GM19099 (cell line): ENCODE data around the gene AP5B1.

Experiments
- POLR2A ChIP-seq: IDR thresholded peaks from 3 replicates; pipeline ENCODE4 v1.6.1; 2011; ENCODE audit warnings: low read depth; ENCODE audit not compliant: insufficient read length; ENCODE audit errors: extremely low read depth

The AP5B1 gene

DNA sequence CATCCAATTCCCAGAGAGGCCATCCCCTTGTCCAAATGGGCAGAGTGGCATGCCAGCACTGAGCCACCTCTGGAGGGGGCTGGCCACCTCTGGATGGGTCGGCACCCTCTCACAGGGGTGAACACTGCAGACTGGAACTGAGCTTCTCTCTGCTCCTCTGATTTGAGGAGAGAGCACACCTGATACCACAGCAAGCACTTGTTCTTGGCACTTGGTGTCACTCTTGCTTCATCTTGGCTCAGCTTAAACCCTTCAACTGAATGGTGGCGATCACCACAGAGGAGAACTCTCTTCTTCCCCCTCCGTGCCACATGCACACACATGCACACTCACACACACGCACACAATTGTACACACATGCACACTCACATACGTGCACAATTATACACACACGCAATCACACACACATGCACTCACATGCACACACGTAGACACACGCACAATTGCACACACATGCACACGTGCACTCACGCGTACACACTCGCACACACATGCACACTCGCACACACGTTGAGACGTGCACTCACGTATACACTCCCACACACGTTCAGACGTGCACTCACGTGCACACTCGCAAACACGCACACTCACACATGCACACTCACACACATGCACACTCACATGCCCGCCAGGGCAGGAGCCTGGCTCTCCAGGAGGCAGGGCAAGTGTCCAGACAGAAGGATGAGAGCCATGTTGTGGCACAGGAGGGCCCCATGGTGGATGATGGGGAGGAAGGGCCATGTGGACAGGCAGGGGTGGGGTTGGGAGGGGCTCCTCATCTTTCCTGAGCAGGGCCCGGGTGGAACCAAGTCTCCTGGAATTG, 29.5 kb upstream of the AP5B1 start:
- TF ChIP-seq POLR2A: no peak

DNA sequence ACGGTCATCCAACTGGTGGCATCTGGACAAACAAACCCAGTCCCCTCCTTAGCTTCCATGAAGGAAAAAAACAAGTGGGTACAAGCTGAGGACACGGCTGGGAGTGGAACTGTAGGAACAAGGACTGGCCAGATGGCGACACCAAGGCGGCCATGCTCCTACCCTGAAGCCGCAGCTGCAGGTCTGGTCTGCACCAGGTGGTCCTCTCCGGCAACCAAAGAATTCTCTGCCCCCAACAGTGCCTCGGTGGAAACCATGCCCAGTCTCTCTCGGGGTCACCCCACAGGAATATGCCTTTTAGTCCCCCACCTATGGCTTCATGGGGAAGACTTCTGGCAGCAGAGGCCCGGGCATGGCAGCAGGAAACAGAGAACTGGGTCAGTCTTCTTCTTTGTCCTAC, 28.7 kb upstream of the AP5B1 start:
- no peak for TF ChIP-seq POLR2A

DNA sequence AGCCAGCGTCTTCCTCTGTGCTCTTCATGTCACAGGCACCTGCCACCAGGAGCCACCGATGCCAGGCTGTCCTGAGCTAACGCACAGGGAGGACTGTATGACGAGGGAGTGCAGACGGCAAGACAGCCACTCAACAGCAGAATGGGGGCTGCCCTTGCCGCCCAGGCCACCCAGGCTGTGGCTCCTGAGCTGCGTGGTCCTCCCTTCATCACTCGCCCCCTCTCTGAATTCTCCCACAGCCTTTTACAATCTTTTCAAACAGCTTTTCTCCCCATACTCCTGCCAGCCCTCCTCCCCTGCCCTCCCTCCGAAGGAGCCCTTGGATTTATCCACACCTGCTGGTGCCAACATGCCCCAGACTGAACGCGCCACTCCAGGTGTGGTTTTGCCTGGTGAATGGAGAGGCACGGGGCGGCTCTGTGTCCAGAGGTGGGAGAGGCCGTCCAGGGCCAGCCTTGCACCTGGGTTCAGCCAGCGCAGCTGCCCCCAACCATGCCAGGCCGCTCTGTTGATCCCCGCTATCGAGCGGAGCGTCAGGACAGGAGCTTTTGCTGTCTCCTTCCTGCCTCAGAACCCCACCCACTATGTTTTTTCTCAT, 28.1 kb upstream of the AP5B1 start:
- no peak for TF ChIP-seq POLR2A

DNA sequence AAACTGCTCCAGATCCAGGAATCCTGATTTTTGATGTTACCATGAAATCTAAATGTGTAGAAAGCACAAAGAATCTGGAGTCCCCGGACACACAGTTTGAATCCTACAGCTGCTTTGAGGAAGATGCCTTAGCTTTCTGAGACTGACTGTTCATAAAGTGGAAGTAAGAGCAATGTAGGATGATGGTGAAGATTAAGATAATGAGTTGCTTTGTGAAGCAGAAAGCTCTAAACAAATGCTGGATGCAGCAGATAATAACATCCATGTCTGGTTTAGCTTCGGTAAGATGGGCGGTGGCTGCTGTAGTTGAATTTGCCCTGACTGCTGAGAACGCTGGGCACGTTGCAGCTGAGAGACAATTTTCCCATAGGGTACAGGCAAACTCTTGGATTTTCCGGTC, 26.2 kb upstream of the AP5B1 start:
- no peak for TF ChIP-seq POLR2A

DNA sequence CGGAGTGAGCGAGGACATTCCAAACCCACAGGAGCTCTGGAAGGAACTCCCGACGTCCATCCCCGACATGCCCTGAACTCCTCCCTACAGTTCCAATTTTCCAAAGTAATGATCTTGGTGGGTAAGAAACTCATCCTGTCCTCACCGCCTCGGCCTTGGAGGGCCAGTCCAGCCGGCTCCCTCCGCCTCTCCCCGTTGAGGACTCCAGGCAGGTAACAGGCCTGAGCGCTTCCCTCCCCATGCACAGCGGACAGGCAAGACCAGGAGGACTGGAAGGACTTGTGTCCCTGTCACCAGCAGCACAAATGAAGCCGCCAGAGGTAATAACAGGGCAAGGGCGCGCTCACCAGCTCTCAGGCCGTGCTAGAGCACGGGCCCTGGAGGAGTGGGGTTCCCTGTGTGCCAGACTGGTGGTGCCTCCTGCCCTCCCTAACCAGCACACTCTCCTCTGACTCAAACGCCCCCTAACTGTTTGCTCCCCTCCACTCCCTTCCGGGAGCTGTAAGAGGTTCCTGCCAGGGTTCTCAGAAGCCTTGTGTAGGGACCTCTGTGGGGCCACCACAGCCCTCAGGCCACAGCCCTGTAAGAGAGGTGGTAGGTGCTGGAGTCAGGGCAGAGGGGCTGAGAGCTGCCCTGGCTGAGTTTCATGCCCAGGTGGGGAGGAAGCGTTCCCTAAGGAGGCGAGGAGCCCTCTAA, 23.2 kb upstream of the AP5B1 start:
- no peak for TF ChIP-seq POLR2A

DNA sequence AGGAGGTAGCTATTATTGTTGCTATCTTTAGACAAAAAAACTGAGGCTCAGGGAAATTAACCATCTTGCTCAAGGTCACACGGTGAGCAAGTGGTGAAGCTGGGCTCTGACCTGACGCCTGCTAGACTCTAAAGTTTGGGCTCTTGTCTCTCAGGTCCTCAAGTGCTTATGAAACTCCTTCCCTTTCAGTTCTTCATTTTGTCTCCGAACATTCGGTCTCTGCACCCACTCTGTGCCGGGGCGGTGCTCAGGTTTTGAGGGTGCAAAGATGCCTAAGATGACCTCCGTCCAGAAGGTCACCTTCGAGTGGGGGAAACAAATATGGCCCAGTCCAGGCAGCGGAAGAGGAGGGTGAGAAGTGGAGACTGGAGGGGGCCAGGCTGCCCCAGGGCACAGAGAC, 22.1 kb upstream of the AP5B1 start:
- no peak for TF ChIP-seq POLR2A

DNA sequence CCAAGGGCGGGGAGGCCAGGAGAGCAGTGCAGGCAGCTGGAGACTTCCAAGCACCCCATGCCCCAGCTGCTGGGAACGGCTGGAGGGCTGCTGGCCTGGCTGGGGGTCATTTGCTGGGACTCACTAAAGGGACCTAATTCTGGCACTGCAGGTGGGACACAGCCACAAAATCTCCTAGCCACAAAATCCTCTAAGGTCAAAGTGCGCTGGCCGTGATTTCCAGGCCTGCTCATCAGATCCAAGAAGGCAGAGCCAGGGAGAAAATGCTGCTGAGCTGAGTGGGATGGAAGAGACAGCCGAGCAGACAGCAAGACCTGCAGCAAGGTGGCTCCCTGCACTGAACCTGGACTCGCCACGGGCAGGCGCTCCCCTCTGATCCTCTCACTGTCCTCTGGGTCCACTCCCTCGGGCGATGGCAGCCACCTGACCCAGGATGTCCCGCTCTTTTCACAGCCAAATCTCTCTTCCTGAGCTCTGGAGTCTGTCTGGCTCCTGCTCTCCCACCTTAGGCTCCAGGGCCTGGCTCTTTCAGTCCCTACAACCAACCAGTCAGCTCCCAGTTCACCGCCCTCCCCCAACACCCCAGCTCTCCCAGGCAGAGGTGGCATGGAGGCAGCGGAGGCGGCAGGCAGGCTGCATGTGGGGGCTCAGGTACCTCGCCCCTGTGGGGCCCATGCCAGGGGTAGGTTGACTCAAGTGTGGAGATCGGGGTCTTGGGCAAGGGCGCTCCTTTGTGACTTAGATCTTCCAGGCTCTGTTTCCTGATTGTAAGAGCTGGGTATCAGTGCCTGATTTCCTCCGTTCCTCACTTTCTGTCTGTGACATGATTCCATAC, 20.6 kb upstream of the AP5B1 start:
- no peak for TF ChIP-seq POLR2A

DNA sequence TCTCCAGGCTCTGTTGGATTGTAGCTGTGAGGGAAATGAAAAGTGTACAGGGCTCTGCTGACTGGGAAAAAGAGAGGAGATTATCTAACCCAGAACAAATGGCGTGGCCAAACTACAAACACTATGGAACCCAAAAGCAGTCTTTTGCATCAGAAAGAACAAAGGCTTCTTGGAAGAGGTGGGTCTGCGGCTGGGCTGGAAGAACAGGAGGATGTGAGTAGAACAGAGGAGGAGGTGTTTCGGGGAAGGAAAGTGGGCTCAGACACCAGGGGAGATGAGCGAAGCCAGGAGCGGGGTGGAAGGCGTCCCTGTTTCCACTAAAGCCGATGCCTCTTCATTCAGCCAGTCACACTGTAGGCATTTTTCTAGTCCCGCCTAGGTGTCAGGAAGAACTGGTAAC, 18.1 kb upstream of the AP5B1 start:
- TF ChIP-seq POLR2A: no peak

DNA sequence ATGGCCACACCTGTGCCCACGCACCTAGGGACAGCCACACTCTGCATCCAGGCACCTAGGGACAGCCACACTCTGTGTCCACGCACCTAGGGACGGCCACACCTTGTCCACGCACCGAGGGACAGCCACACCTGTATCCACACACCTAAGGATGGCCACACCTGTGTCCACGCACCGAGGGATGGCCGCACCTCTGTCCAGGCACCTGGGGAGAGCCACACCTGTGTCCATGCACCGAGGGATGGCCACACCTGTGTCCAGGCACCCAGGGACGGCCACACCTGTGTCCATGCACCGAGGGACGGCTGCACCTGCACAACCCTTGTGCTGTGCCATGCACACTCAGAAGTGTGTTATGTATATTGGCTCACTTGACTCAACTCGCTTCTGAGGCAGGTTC, 16.9 kb upstream of the AP5B1 start:
- no peak for TF ChIP-seq POLR2A

DNA sequence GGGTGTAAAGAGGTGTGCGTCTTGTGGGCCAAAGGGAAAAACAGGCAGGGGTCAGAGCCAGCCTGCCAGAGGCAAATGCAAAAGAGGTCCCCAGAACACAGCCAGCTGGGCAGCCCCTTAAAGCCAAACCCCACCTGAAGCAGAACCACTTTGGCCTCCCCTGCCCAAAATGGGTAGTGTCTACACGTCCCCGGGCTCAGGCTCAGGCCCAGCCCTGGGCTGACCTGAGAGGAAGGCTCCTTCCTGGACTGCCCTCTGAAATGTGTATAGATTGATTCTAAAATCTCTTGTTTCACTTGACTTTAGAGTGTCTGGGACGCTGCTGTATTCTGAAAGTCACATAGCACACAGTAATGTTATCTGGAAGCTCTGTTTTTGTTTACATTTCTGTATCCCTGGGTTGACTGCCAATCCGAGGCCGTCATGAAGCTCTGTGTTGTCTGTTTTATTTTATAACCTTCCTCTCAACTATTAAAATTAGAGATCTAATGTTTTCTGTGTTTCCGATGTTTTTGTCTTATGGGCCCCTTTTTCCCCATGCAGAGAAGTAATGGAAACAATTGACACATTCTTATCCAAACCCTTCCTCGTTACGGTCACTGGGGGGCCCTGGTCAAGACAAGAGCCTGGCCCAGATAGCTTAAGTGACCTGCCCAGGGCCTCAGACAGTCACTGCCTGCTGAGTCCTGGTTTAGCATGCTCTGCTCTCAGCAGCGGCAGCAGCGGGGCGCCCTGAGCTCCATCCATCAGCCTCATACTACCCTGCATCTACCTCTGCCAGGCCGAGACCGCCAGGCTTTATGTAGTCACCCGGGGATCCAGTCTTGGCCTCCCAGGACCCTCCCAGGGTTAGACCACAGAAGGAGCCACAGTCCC, 16.2 kb upstream of the AP5B1 start:
- TF ChIP-seq POLR2A: no peak

DNA sequence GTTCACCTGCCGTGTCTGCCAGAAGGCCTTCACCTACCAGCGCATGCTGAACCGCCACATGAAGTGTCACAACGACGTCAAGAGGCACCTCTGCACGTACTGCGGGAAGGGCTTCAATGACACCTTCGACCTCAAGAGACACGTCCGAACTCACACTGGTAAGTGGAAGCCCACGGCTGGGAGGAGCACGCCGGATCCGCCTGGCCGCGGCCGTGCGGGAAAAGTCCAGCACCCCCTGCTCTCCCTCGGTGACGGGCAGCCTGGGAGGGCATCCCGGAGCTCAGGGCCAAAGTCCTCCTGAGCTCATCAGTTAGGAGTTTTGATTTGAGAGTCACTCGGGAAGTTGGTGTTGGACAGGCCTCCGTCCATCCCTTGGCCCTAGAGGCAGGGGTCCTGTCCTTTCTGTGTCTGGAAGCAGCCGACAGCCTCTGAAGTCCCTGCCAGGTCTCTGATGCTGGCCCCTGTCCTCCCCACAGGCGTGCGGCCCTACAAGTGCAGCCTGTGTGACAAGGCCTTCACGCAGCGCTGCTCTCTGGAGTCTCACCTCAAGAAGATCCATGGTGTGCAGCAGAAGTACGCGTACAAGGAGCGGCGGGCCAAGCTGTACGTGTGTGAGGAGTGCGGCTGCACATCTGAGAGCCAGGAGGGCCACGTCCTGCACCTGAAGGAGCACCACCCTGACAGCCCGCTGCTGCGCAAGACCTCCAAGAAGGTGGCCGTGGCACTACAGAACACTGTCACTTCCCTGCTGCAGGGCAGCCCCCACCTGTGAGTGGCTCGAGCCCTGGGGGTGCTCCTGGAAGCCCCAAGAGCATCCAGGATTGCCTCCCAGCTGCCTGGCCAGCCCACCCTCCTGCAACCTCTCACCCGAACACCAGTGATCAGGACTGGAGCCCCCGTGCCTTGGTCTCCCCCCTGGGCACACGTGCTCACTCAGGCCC, 14.1 kb upstream of the AP5B1 start:
- TF ChIP-seq POLR2A: no peak

DNA sequence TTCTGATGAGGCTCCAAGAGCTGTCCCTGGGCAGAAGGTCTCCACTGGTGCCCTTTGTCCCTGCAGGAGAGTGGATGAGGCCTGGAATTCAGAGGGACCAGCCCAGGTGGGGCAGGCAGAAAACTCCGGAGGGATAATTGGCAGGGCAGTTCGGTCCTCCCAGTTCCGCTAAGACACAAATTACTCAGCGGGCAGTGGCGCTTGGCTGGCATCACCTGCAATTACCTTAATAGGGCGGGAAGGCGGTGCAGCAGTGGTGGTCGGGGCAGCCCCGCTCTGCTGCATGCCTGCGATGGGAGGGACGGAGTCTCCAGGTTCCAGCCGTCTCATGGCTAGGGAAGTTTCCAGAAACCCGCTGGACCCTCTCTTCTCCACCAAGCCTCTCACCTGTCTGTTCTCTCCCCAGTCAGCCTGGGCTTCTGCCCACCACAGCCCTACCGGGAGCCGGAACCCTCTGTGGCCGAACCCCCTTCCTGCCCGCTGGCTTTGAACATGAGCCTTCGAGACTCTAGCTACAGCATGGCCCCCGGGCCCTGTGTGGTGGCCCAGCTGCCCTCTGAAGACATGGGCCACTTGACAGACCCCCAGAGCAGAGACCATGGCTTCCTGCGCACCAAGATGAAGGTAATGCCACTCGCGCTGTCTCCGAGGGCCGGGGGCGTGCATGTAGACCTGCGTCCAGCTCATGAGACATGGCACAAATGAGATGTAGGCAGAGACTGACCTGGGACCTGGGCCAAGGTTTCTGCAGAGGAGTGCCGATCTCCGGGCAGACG, 13.0 kb upstream of the AP5B1 start:
- TF ChIP-seq POLR2A: no peak
